Esophagus squamous epithelium (tissue), 5 donors: ENCODE results near the gene PIGBOS1. TPM values are rescaled to one million over a fixed set of nuclear protein-coding genes. Genes with fewer than 3 reads are reported as not detected.

Experiments
- DNase-seq: peaks from one replicate; lab custom pipeline; 2025; lab: John Stamatoyannopoulos, UW
- H3K27ac ChIP-seq, 4 donors: fragments of 200-600 bp; sonication (generic); one replicate each; pipeline ENCODE4 v1.5.1; 2016 to 2019; ENCODE audit warnings: mild to moderate bottlenecking in 1 of 4
- H3K27me3 ChIP-seq, 4 donors: fragments of 200-600 bp; sonication (generic); 1 replicate in 3 of 4; 2 replicates in 1 of 4; pipeline versions ENCODE4 v1.5.1 to v1.6.0; 2017 to 2021; ENCODE audit warnings: antibody characterized with exemption in 1 of 4
- H3K36me3 ChIP-seq, 3 donors: fragments of 200-600 bp; sonication (generic); one replicate each; pipeline ENCODE4 v1.5.1; 2016 to 2019
- H3K4me1 ChIP-seq, 3 donors: fragments of 200-600 bp; sonication (generic); one replicate each; pipeline ENCODE4 v1.5.1; 2017 to 2019
- H3K4me3 ChIP-seq, 4 donors: fragments of 200-600 bp; sonication (generic); 1 replicate in 3 of 4; 2 replicates in 1 of 4; pipeline ENCODE4 v1.5.1; 2016 to 2019; ENCODE audit warnings: mild to moderate bottlenecking in 2 of 4, moderate library complexity in 1 of 4
- H3K9me3 ChIP-seq, 3 donors: fragments of 200-600 bp; sonication (generic); one replicate each; pipeline ENCODE4 v1.5.1; 2016 to 2019
- POLR2A ChIP-seq, 4 donors: fragments of 450-650 bp; IDR thresholded peaks; one replicate each; pipeline ENCODE4 v1.6.1; 2017; ENCODE audit warnings: antibody characterized with exemption in 4 of 4, mild to moderate bottlenecking in 4 of 4, moderate library complexity in 3 of 4
- WGBS, 2 donors: methylation state at CpG; one replicate each; pipeline ENCODE4 v1.1.5; 2018; 5-methylcytosine and 5-hydroxymethylcytosine counted together
- intact Hi-C: fragments of 100-400 bp; cut with DNase I; formaldehyde crosslinking; loops from one replicate; pipeline ENCODE4 v1.15.0; 2022
- total RNA-seq, 4 donors: library from RNA; depleted of rRNA; stranded (reverse); fragments of >200 nt; gene quantifications; one replicate each; pipeline ENCODE4 v1.1.0, GENCODE V29; 2016
- TF ChIP-seq, protein P1 (sequence below), 6 experiments: fragments of 450-650 bp in 4 of 6; fragments of 200-600 bp in 2 of 6; sonication (generic) in 2 of 6; IDR thresholded peaks; one replicate each; pipeline ENCODE4 v1.5.1; 2016 to 2019; ENCODE audit warnings: antibody characterized with exemption in 6 of 6, mild to moderate bottlenecking in 4 of 6, moderate library complexity in 4 of 6
- donor health status: DM: yes; HTN: yes; CAD: no.

Gene PIGBOS1
- total RNA-seq, 4 donors from 2014 or later, result 2.6 to 13.5 (median 9.9) TPM

DNA sequence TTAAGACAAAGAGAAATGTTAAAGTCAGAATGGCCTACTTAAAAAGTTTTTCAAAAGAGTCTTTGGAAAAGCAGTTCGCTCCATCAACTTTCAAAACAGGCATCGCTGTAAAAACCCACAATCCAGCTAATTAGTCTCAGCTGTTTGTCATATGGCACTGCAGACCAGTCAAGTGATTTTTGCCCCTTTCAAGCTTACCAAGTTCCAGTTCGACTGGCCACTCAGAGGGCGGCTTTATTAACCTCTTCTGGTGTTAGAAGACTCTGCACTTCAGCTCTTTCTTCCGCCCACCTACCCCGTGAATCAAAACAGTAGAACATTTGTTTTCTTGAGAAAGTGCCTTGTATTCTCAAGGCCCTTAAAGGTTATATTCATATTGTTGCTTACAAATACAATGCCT, 48.6 kb downstream of the PIGBOS1 start:
- Histone ChIP-seq H3K4me1 (peaks cover 0 to 15% (median 4%) of the 10 kb centered on the region in 3 donors), H3K27ac (no peak overlapping the region), H3K4me3 (no peak overlapping the region), H3K27me3 (no peaks in the 10 kb centered on the region), H3K9me3 (no peaks in the 10 kb centered on the region), H3K36me3 (peaks cover 0 to 5% (median 0%) of the 10 kb centered on the region in 3 donors)
- TF ChIP-seq POLR2A (IDR thresholded peaks at IDR 0.05), result no peak
- TF ChIP-seq, protein P1, sequence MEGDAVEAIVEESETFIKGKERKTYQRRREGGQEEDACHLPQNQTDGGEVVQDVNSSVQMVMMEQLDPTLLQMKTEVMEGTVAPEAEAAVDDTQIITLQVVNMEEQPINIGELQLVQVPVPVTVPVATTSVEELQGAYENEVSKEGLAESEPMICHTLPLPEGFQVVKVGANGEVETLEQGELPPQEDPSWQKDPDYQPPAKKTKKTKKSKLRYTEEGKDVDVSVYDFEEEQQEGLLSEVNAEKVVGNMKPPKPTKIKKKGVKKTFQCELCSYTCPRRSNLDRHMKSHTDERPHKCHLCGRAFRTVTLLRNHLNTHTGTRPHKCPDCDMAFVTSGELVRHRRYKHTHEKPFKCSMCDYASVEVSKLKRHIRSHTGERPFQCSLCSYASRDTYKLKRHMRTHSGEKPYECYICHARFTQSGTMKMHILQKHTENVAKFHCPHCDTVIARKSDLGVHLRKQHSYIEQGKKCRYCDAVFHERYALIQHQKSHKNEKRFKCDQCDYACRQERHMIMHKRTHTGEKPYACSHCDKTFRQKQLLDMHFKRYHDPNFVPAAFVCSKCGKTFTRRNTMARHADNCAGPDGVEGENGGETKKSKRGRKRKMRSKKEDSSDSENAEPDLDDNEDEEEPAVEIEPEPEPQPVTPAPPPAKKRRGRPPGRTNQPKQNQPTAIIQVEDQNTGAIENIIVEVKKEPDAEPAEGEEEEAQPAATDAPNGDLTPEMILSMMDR (IDR thresholded peaks at IDR 0.05), result no peak
- intact Hi-C loops, result no loop called here
- DNase-seq, result no peak
- 75 to 78% methylated on average over 6 of the region's 6 CpGs for WGBS, 2 donors

GRCh38 chr15:55268176-55268695, 50.7 kb downstream of the PIGBOS1 start:
- intact Hi-C loops, result no loop called here
- Histone ChIP-seq H3K4me3 (no peak overlapping the region), H3K36me3 (no peaks in the 10 kb centered on the region), H3K27ac (peak overlapping the region in 1 of 4 donors; percentile 72), H3K4me1 (peaks cover 0 to 15% (median 4%) of the 10 kb centered on the region in 3 donors), H3K27me3 (no peaks in the 10 kb centered on the region), H3K9me3 (no peaks in the 10 kb centered on the region)
- DNase-seq, result no peak
- 85 to 100% methylated on average over 2 of the region's 2 CpGs for WGBS, 2 donors
- TF ChIP-seq, protein P1 (IDR thresholded peaks at IDR 0.05), result no peak
- TF ChIP-seq POLR2A (IDR thresholded peaks at IDR 0.05), result no peak

DNA sequence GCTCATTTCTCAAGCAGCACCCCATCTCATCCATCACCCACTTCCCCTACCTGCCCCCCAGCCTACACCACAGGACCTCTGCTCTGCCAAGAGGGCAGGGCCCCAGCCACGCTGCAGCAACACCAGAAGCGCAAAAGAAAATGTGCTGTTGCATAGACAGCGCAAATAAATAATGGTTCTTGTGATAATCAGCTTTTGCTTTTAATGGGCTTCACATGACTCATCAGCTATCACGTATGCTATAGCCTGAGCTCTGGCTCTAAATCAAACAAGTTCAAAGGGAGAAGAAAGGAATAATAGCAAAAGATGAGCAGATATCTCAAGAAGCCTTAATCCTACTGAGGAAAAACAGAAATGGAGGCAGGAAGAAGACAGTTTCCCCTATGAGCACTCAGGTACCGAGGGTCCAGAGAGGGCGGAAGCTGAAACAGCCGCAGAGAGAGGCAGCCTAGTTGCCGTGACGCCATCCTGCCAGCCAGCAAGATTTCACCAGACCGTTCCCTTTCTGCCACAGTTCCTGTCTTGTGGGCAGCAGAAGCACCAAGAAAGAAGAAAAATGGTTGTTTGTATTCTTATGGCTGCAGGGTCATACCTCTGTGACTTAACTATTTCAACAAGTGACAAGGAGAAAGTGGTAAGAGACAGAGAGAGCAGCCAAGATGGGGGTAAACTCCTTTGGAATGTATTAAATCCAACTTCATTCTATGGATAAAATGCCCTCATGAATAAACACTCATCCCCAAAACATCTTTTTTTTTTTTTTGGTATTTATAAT, 51.3 kb downstream of the PIGBOS1 start:
- intact Hi-C loops, result no loop called here
- Histone ChIP-seq H3K9me3 (no peaks in the 10 kb centered on the region), H3K27me3 (no peaks in the 10 kb centered on the region), H3K4me1 (peaks cover 0 to 15% (median 4%) of the 10 kb centered on the region in 3 donors), H3K27ac (peak overlapping the region; percentile 15 to 72 (median 48)), H3K36me3 (no peaks in the 10 kb centered on the region), H3K4me3 (peak overlapping the region in 2 of 4 donors; percentile 18 to 36)
- TF ChIP-seq, protein P1 (IDR thresholded peaks at IDR 0.05), result no peak
- TF ChIP-seq POLR2A (IDR thresholded peaks at IDR 0.05), result no peak
- DNase-seq, result no peak
- 34 to 42% methylated on average over 10 of the region's 10 CpGs for WGBS, 2 donors

Other genes starting within 250 kb of the PIGBOS1 start
- gene RSL24D1, start 122.2 kb downstream of the PIGBOS1 start, total RNA-seq, result 10 to 100 TPM; 23.1 to 78.0 (median 55.7) TPM
- gene RAB27A, start 29.3 kb downstream of the PIGBOS1 start, total RNA-seq, result 10 to 100 TPM in 3 of 4 donors, 1 to 10 TPM in 1; 8.7 to 16.2 (median 11.7) TPM
- gene PIGB, start 99 bp upstream of the PIGBOS1 start, total RNA-seq, result 10 to 100 TPM in 3 of 4 donors, 1 to 10 TPM in 1; 5.9 to 16.5 (median 13.0) TPM
- 10 to 100 TPM in 2 of 4 donors, 1 to 10 TPM in 2; 6.9 to 24.2 (median 15.4) TPM for gene CCPG1, start 89.2 kb upstream of the PIGBOS1 start, total RNA-seq
- 1 to 10 TPM in 1 of 4 donors, not detected in 3; 3.2 TPM for gene PIERCE2, start 89.4 kb upstream of the PIGBOS1 start, total RNA-seq
- 1 to 10 TPM in 1 of 4 donors, under 1 TPM in 1, not detected in 2; 0.21 to 1.7 TPM for gene DNAAF4, start 189.1 kb upstream of the PIGBOS1 start, total RNA-seq